ENCODE data around the gene IFNGR2. TPM values are rescaled to one million over a fixed set of nuclear protein-coding genes. Genes with fewer than 3 reads are reported as not detected.
A peak's percentile ranks its signal among the peaks of the same experiment; 100 is the strongest.

The IFNGR2 gene
- total and polyA plus RNA-seq, 2 of the 4 experiments (the other 2 are of a cell fraction): 66.0 to 73.8 TPM

DNA sequence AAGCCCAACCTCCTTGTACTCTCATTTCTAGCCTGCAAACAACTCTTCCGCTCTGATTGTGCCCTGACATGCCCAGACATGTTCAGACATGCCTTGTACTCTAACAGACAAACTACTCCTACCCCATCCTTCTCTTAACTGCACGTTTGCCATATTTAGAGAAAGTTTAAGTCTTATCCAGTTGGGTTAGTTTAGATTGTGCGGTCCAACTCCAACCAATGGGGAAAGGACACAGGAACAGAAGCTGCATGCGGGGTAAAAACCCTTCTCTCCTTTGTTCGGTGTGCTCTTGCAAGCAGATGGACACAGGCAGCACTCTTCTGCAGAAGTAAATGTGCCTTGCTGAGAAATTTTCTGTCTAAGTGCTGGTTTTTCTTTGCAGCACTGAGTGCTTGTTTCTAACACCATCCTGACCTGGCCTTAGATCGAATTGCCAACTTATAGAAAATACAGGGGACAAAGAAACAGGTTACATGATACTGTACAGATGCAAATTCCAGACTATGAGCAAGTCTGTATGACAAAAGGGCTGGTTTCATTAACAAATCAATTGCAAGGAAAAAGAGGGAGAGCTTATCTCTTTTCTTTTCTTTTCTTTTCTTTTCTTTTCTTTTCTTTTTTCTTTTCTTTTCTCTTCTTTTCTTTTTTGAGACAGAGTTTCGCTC, 35.8 kb upstream of the IFNGR2 start:
- 90% methylated on average over 2 of the region's 7 CpGs; no CpG with 5 or more reads in 1 of the 2 experiments for WGBS, 2 experiments (ENCODE audit: extremely low coverage in 2 of 2, insufficient read length in 1 of 2)
- H3K36me3 ChIP-seq (ENCODE audit: control insufficient read depth, insufficient read depth, low read length): no peaks in the 10 kb centered on the region
- peak overlapping the region; percentile 41; the same call in 1 of the 2 replicates for H3K18ac ChIP-seq (ENCODE audit: low read depth, low read length)
- in situ Hi-C loops (cut with MboI; ENCODE audit: low sequenced_read_pairs): no loop called here
- no peaks in the 10 kb centered on the region; the same call in 1 of the 2 replicates for H3K27me3 ChIP-seq (ENCODE audit: control insufficient read depth, insufficient read depth, low read length)
- TF ChIP-seq SMC3 (IDR thresholded peaks at IDR 0.05; ENCODE audit: low read depth, low read length) (no peak), NFE2L2 (IDR thresholded peaks at IDR 0.05; ENCODE audit: low read depth, low read length) (no peak), FOS (IDR thresholded peaks at IDR 0.05; ENCODE audit: low read depth, low read length) (no peak), MXI1 (IDR thresholded peaks at IDR 0.05; ENCODE audit: borderline replicate concordance, low read depth, low read length) (no peak), CEBPB (IDR thresholded peaks at IDR 0.05; ENCODE audit: low read depth, low read length) (no peak)
- ChIA-PET POLR2A (ENCODE audit: unreplicated experiment) (no interaction called here), CTCF (no interaction called here)
- ATAC-seq (ENCODE audit: low read depth) (no peak), DNase-seq (no peak)
- no peak overlapping the region for H3K4me2 ChIP-seq (ENCODE audit: low read depth, low read length)
- no peak overlapping the region for H3K9ac ChIP-seq (ENCODE audit: low read depth, low read length)
- peak overlapping the region; percentile 49 for H2BK5ac ChIP-seq (ENCODE audit: low read depth, low read length, poor library complexity, severe bottlenecking)
- 0 out of 2 replicates have a peak overlapping the region, but pooled peaks have one; percentile 31 for H2BK20ac ChIP-seq (ENCODE audit: low read depth, low read length)
- H3K27ac ChIP-seq (ENCODE audit: insufficient read depth, low read length): no peak overlapping the region
- BruUV-seq (replicated peaks): no TSS peak
- no peak overlapping the region for H2AFZ ChIP-seq (replicated peaks; ENCODE audit: low read length, poor library complexity)
- no peak overlapping the region for H3K4me3 ChIP-seq (ENCODE audit: insufficient read depth, low read depth, low read length)
- H4K91ac ChIP-seq (ENCODE audit: insufficient read depth, low read depth, low read length): no peak overlapping the region
- no peak overlapping the region for H2AK5ac ChIP-seq (ENCODE audit: low read depth, low read length)
- no peaks in the 10 kb centered on the region for H3K79me1 ChIP-seq (ENCODE audit: low read depth in 1 of 2, low read length in 2 of 2)
- peaks cover 28% of the 10 kb centered on the region for H3K9me3 ChIP-seq (ENCODE audit: control insufficient read depth, insufficient read depth, low read length)
- dilution Hi-C loops (cut with HindIII; ENCODE audit: low sequenced_read_pairs, unreplicated experiment): no loop called here
- no peak overlapping the region; the same call in 1 of the 2 replicates for H2BK120ac ChIP-seq (ENCODE audit: low read depth, low read length)
- no peak overlapping the region for H3K14ac ChIP-seq (replicated peaks; ENCODE audit: low read depth, low read length)
- no peak overlapping the region for H2AK9ac ChIP-seq (replicated peaks; ENCODE audit: low read depth, low read length, poor library complexity)
- H3K4ac ChIP-seq (ENCODE audit: low read depth, low read length): no peak overlapping the region
- H3K23ac ChIP-seq (ENCODE audit: low read depth, low read length): no peak overlapping the region
- H3K9me1 ChIP-seq (ENCODE audit: insufficient read depth, low read length): no peaks in the 10 kb centered on the region
- no peak overlapping the region for H2BK15ac ChIP-seq (ENCODE audit: low read depth, low read length)
- peak overlapping the region; percentile 78; the same call in 1 of the 2 replicates for H4K5ac ChIP-seq (ENCODE audit: low read depth, low read length)
- intact Hi-C loops (cut with micrococcal nuclease): no loop called here
- no peaks in the 10 kb centered on the region for H3K4me1 ChIP-seq (ENCODE audit: control insufficient read depth, insufficient read depth, low read length)
- H3K56ac ChIP-seq (ENCODE audit: extremely low read depth, insufficient read depth, low read length): no peak overlapping the region
- no peaks in the 10 kb centered on the region for H4K20me1 ChIP-seq (ENCODE audit: insufficient read depth, low read length)
- H4K8ac ChIP-seq (ENCODE audit: low read depth in 2 of 2, low read length in 2 of 2): no peak overlapping the region
